Activated naive CD4-positive, alpha-beta T cell treated with anti-CD3 and anti-CD28 coated beads, Interleukin-2, amount 10 ng/mL, durations not matched to agents 7 days and 5 days (primary cell): ENCODE results near the gene SF3B4.

Source experiments
- CTCF ChIA-PET: fragments of 350-600 bp; sonication (Branson Sonifier 250); formaldehyde crosslinking; loops from one replicate; lab custom pipeline; 2021; ENCODE audit warnings: antibody characterized with exemption; lab: Charles Lee
- DNase-seq: peaks from one replicate; pipeline ENCODE4 v3.0.0-alpha.2; 2020
- H3K27ac Mint-ChIP-seq: one replicate; pipeline ENCODE4 v1.8.0; 2021; ENCODE audit warnings: mild to moderate bottlenecking, moderate library complexity, mixed read lengths
- H3K27me3 Mint-ChIP-seq: one replicate; pipeline ENCODE4 v1.8.0; 2021; ENCODE audit warnings: mild to moderate bottlenecking, mixed read lengths
- H3K36me3 Mint-ChIP-seq: one replicate; pipeline ENCODE4 v1.8.0; 2021; ENCODE audit warnings: mixed read lengths
- H3K4me1 Mint-ChIP-seq: one replicate; pipeline ENCODE4 v1.8.0; 2021; ENCODE audit warnings: mixed read lengths
- H3K4me3 Mint-ChIP-seq: one replicate; pipeline ENCODE4 v1.8.0; 2021; ENCODE audit warnings: mild to moderate bottlenecking, moderate library complexity, mixed read lengths
- H3K9me3 Mint-ChIP-seq: one replicate; pipeline ENCODE4 v1.8.0; 2021; ENCODE audit warnings: mixed read lengths

The SF3B4 gene

DNA sequence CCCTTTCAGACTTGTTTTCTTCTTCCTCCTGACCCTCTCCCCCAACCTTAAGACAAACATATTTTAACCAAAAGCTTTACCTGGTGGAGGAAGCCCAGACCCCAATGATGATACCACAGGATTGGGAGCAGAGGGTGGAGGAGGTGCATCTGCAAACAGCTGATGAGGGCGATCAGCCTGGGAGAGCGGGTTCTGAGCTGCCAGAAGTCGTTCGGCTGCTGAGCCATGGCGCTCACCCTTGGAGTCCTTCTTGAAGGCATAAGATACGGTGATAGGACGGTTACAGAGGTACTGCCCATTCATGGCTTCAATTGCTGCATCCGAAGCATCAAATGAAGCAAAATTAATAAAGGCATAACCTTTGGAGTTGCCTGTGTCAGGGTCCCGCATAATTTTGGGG is 1.3 kb downstream of the SF3B4 start:
- H3K4me3 Mint-ChIP-seq: peak overlapping the region; percentile 99
- CTCF ChIA-PET: no interaction called here
- H3K36me3 Mint-ChIP-seq: peaks cover 56% of the 10 kb centered on the region
- H3K9me3 Mint-ChIP-seq: no peaks in the 10 kb centered on the region
- no peaks in the 10 kb centered on the region for H3K27me3 Mint-ChIP-seq
- no peak for DNase-seq
- peaks cover 64% of the 10 kb centered on the region for H3K4me1 Mint-ChIP-seq
- H3K27ac Mint-ChIP-seq: peak overlapping the region; percentile 72

DNA sequence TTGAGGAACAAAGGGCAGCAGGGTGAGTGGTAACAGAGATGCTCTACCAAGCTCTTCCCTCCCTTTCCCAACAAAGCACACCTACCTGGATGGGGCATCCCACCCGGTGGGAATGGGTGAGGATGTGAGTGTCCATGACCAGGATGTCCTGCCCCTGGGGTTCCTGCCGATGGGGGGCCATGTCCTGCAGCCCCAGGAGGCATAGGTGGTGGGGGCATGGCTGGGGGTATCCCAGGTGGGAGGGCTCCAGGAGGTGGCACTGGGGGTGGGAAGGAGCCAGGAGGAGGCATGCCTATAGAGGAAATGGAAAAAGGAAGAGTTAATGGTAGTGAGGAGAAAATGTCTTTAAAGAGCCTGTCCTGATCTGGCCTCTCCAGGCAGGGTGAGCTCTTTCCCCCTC is 1.9 kb downstream of the SF3B4 start:
- no peaks in the 10 kb centered on the region for H3K27me3 Mint-ChIP-seq
- peak overlapping the region; percentile 99 for H3K4me3 Mint-ChIP-seq
- peaks cover 54% of the 10 kb centered on the region for H3K36me3 Mint-ChIP-seq
- H3K4me1 Mint-ChIP-seq: peaks cover 59% of the 10 kb centered on the region
- no peak for DNase-seq
- peak overlapping the region; percentile 72 for H3K27ac Mint-ChIP-seq
- H3K9me3 Mint-ChIP-seq: no peaks in the 10 kb centered on the region
- CTCF ChIA-PET: no interaction called here

DNA sequence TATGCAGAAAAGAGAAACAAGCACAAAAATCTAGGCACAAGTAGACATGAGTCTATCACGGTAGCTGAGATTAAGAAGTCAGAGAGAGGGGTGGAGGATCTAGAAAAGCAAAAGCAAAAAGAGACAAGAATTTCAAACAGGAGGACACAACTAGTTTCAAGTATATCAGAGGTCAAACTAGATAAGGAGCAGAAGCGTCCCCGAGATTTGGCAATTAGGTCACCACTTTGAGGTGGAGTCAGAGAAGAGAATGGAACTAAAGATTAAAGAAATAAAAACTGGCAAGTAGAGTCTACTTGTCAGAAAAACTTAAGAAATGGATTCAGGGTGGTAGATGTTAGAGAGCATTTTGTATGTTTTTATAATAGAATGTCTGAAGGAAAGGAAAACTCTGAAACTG is 2.3 kb downstream of the SF3B4 start:
- Mint-ChIP-seq H3K9me3 (no peaks in the 10 kb centered on the region), H3K4me1 (peaks cover 55% of the 10 kb centered on the region), H3K4me3 (peak overlapping the region; percentile 99), H3K27me3 (no peaks in the 10 kb centered on the region), H3K27ac (peak overlapping the region; percentile 64), H3K36me3 (peaks cover 51% of the 10 kb centered on the region)
- CTCF ChIA-PET: interaction anchor here (1.1 kb wide), 1 partner anchor 20 kb away, joined by 3 read pairs; no protein-coding TSS in a partner anchor
- no peak for DNase-seq

DNA sequence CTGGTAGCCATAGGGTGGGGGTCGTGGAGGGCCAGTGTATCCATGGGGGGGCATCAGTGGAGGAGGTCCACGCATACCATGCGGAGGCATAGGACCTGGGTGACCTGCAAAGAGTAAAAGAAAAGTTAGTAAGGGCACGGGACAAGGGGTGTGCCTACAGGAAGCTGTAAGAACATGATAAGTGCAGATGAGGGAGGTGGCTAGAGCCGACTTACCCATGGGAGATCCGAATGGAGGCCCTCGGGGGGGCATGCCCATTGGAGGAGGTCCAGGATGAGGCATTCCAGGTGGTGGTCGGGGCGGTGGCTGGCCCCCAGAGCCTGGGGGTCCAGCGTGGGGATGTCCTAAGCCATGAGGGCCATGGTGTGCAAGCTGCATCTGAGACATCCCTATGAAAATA is 4.0 kb downstream of the SF3B4 start:
- Mint-ChIP-seq H3K36me3 (peaks cover 51% of the 10 kb centered on the region), H3K4me1 (peaks cover 41% of the 10 kb centered on the region), H3K9me3 (no peaks in the 10 kb centered on the region), H3K27ac (no peak overlapping the region), H3K27me3 (peaks cover under 1% of the 10 kb centered on the region), H3K4me3 (no peak overlapping the region)
- no peak for DNase-seq
- CTCF ChIA-PET: no interaction called here

DNA sequence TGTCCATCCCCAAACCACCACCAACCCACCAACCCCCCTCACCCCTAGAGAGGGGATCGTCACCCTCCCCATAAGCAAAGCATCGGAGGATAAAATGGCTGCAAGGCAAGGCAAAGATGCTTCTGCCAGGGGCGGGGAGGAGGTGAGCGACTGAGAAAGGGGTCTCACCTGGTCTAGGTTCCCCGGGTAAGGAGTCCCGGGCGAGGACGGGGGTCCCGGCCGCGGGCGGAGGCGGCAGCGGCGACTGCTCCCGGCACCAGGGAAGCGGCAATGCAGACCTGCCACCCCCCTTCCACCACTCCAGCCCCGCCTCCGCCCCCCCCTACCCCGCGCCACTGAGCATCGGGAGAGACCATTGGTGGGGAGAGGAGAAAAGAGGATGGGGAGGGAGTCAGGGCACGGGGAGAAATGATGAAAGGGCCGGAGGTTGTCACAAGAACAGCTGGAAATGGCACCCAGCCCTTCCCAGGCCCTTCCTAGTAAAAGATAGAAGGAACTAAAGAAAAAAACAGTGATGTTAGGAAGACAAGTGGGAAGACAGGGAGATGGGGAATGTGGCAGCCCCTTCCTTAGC is 9.9 kb downstream of the SF3B4 start, which contains the start of gene SV2A:
Gene SV2A (minus strand): TSS at position 274 of the 574 bp plus-strand sequence. CDS start 4,004 bp downstream, outside the sequence.
- peak; percentile 71 for DNase-seq
- Mint-ChIP-seq H3K27ac (peak within 1 kb of the TSS; percentile 80), H3K36me3 (peaks cover 22% of the 10 kb centered on the region), H3K27me3 (peaks cover 12% of the 10 kb centered on the region), H3K4me1 (peaks cover 53% of the 10 kb centered on the region), H3K9me3 (no peaks in the 10 kb centered on the region), H3K4me3 (peak within 1 kb of the TSS; percentile 91)
- CTCF ChIA-PET: no interaction called here

DNA sequence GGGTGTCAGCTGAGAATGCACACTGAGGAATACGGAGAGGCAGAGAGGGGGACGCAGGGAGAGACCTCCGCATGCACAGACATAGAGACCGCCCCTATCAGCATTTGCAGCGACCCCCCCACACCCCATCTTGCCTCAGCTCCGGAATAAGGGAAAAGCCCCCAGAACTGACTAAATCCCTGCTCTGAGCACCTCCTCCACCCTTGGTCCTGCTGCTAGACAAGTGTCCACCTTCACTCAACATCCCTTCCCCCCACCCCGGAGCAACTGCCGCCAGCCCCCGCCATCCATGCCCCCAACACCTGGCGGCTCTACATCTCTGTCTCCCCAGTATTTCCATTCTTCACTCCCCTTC is 10.7 kb downstream of the SF3B4 start:
- Mint-ChIP-seq H3K27me3 (peaks cover 12% of the 10 kb centered on the region), H3K4me1 (peaks cover 56% of the 10 kb centered on the region), H3K4me3 (peak overlapping the region; percentile 91), H3K27ac (no peak overlapping the region), H3K9me3 (no peaks in the 10 kb centered on the region), H3K36me3 (peaks cover 16% of the 10 kb centered on the region)
- DNase-seq: no peak
- CTCF ChIA-PET: interaction anchor here (0.9 kb wide), 1 partner anchor 28 kb away, joined by 3 read pairs; no protein-coding TSS in a partner anchor

DNA sequence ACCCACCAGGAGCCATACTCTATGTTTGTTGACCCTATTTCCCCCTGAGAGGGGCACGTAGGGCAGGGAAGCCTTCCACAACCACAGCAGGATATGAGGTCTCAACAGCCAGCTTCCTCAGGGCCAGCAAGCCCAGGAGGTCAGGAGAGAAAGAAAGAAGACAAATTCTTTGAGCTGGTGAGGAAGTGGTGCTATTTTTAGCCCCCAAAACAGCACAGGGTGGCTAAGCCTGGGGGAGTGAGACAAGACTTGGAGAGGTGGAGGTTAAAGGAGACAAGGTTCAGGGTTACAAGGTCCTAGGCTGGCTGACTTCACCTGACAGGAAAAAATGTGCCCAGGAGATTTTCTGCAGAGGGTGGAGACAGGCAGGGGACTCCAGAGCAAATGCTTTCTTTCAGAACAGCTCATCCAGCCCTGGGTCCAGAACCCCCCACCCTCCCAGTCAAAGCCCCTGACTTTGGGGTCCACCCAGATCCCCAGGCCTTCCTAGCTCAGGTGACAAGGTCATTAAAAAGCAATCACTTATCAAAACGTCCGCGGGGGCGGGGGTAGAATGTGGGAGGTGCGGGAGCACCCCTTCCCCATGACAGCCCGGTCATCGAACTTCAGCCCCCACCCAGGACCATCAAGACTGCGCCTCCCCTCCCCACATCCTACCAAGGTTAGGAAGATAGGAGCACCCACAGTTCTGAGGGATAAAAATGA is 11.3 kb downstream of the SF3B4 start:
- Mint-ChIP-seq H3K4me1 (peaks cover 56% of the 10 kb centered on the region), H3K27me3 (peaks cover 12% of the 10 kb centered on the region), H3K9me3 (no peaks in the 10 kb centered on the region), H3K27ac (peak overlapping the region; percentile 75), H3K4me3 (peak overlapping the region; percentile 91), H3K36me3 (peaks cover 17% of the 10 kb centered on the region)
- DNase-seq: no peak
- CTCF ChIA-PET: interaction anchor here (0.9 kb wide), 1 partner anchor 28 kb away, joined by 3 read pairs; no protein-coding TSS in a partner anchor

DNA sequence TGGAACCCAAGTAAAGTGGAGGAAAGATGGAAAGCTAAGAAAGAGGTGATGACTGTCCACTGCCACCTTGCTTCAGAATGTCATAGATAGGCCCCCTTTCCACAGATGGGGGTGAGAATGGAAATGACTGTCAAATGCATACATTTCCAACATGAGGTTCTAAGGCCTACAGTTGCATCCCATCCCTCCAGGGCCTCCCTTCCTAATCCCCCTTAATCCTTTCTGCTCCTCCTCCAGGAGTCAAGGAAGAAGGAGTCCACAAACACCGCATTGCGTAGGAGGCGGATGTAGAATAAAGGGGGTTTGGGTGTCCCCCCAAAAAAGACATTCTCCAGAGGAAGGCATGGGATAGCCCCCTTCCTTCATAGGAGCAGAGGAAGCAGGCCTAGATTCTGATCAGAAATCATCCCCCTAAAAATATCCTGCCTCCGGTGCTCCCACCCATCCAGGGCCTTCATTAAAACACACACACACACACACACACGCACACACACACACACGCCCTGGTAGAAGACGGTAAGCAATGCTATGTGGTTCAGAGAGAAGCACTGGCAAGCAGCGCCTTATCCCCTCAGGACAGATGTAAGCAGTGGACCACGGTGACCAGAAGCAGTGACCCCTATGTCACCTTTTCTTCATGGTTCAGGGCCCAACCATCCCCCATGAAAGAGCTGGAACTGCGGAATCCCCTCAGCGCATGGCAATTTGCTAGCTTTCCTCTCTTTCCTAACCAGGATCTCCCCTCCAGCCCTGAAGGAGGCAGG is 12.0 kb downstream of the SF3B4 start:
- Mint-ChIP-seq H3K27me3 (peaks cover 12% of the 10 kb centered on the region), H3K4me3 (peak overlapping the region; percentile 91), H3K36me3 (peaks cover 21% of the 10 kb centered on the region), H3K27ac (peak overlapping the region; percentile 6), H3K9me3 (no peaks in the 10 kb centered on the region), H3K4me1 (peaks cover 56% of the 10 kb centered on the region)
- CTCF ChIA-PET: interaction anchor here (1.0 kb wide), 1 partner anchor 135 kb away, joined by 4 read pairs; no protein-coding TSS in a partner anchor
- DNase-seq: no peak

DNA sequence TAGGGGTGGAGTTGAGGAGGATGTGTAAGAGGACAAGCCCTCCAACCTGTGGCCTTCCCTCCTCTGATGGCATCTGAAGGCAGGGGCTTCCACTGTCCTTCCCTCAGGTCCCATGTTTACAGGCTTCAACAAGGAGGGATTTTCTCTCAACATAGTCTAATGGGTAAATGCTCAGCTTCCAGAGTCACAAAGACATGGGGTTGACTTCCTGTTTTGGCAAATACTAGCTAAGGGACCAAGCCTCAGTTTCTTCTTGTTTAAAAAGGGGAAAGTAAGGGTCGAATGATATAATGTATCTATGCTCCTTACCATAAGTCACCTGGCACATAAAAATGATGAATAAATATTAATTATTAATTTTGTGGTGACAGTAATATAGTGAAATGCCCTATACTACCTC is 13.1 kb downstream of the SF3B4 start:
- Mint-ChIP-seq H3K4me3 (no peak overlapping the region), H3K36me3 (peaks cover 21% of the 10 kb centered on the region), H3K9me3 (no peaks in the 10 kb centered on the region), H3K27me3 (peaks cover 12% of the 10 kb centered on the region), H3K4me1 (peaks cover 56% of the 10 kb centered on the region), H3K27ac (no peak overlapping the region)
- no peak for DNase-seq
- CTCF ChIA-PET: interaction anchor here (1.0 kb wide), 1 partner anchor 136 kb away, joined by 4 read pairs; no protein-coding TSS in a partner anchor

DNA sequence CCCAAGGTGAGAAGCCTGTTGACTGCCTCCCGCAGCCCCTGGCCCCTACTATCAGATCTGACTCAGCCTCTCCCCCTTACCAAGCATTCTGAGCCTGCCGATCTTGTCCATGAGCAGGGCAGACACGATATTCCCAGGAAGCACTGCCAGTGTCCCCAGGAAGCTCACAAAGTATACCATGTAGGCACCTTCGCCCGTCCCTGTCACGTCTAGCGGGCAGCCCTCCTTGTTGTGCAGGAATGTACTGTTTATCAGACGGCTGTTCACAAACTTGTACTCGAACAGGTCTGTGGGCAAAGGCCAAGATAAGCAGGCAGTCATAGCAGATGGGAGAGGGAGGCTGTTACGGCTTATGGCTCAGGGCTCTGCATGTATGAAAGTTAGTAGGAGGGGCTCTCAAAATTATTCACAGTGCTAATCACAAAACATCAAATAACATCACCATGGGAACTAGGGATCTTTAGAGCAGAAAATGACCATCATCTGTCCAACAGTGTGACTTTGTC is 21.0 kb downstream of the SF3B4 start:
- peaks cover 4% of the 10 kb centered on the region for H3K4me1 Mint-ChIP-seq
- H3K27me3 Mint-ChIP-seq: no peaks in the 10 kb centered on the region
- H3K27ac Mint-ChIP-seq: peak overlapping the region; percentile 26
- H3K4me3 Mint-ChIP-seq: no peak overlapping the region
- H3K9me3 Mint-ChIP-seq: no peaks in the 10 kb centered on the region
- no peak for DNase-seq
- peaks cover 33% of the 10 kb centered on the region for H3K36me3 Mint-ChIP-seq
- CTCF ChIA-PET: no interaction called here

DNA sequence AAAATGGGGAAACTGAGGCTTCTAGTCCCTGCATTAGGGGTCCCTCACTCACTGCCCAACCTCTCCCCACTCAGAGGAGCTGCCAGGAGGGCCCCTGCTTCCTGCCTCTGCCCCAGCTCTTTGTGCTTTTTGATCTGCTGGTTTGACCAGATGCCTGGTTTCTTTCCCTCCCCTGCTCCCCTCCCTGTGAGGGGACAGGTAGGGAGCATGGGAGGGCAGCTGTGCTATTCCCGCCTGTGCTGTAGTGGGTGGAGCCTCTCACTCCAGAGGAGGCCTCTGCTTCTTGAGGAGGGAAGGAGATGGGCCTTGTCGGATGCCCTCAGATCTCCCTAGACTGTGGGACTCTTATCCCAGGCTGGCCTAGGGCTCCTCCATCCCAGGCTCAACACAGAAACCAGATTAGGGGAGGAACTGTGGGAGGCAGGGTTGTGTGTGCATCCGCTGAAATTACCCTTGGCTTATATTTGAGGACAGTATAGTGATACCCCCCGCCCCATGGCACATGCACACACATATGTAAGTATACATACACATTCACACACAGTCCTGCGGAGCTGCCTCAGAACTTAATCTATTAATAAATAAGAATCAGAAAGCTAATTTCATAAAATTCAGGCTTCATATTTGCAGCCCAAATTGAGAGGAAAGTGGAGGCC is 23.6 kb downstream of the SF3B4 start:
- Mint-ChIP-seq H3K27ac (no peak overlapping the region), H3K4me3 (no peak overlapping the region), H3K9me3 (peaks cover 2% of the 10 kb centered on the region), H3K36me3 (peaks cover 30% of the 10 kb centered on the region), H3K27me3 (no peaks in the 10 kb centered on the region), H3K4me1 (peaks cover 24% of the 10 kb centered on the region)
- DNase-seq: no peak
- CTCF ChIA-PET: no interaction called here

DNA sequence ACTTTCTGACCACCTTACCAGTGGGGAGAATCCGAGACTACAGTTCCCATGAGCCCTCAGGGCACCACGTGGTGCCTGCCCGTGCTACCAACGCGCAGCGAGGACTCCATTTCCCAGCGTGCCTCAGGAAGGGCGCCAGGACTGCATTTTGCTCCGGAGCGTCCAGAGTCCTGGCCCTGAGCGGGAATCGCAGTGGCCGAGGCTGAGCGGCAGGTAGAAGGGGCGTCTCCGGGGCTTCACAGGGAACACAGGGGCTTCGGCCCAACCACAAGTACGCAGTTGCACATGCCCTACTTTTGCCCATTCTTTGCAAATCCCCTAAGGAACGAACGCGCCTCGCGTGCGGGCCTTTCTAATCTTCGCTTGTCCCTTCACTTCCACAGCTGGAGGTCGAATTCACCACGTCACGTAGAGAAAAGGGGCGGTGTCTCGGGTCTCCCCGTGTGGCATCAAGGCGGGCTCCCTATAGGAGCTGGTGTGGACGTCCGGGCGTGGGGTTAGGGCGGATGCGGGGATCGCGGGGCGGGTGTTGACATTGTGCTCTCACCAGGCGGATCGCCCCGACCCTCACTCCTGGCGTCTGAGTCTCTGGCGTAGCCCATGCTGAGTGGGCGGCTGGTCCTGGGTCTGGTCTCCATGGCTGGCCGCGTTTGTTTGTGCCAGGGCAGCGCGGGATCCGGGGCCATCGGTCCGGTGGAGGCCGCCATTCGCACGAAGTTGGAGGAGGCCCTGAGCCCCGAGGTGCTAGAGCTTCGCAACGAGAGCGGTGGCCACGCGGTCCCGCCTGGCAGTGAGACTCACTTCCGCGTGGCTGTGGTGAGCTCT is 27.9 kb downstream of the SF3B4 start, which contains the start of gene BOLA1:
Gene BOLA1 (plus strand): TSS at position 109 of the 825 bp plus-strand sequence. CDS start 492 bp downstream, at position 601.
- peaks cover 31% of the 10 kb centered on the region for H3K4me1 Mint-ChIP-seq
- peaks cover 2% of the 10 kb centered on the region for H3K9me3 Mint-ChIP-seq
- CTCF ChIA-PET: interaction anchor here (0.5 kb wide), 1 partner anchor 253 kb away, joined by 3 read pairs; no protein-coding TSS in a partner anchor

DNA sequence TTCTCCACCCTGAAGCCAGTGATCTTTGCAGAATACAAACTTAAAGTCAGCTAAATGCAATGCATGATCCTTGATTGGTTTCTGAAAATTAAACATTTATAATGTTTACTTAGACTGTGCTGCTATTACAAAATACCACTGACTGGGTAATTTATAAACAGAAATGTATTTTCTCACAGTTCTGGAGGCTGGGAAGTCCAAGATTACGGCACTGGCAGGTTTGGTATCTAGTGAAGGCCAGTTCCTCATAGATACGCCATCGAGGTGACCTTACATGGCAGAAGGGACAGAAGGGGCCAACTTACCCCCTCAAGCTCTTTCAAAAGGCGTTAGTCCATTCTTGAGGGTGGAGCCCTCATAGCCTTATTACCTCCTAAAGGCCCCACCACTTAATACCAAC is 31.0 kb downstream of the SF3B4 start:
- Mint-ChIP-seq H3K4me3 (no peak overlapping the region), H3K27ac (no peak overlapping the region), H3K4me1 (peaks cover 26% of the 10 kb centered on the region), H3K27me3 (no peaks in the 10 kb centered on the region), H3K9me3 (peaks cover 2% of the 10 kb centered on the region), H3K36me3 (peaks cover 4% of the 10 kb centered on the region)
- no peak for DNase-seq
- CTCF ChIA-PET: no interaction called here

More for the DNA sequence above, 27.9 kb downstream of the SF3B4 start, which contains the start of gene BOLA1:
- Mint-ChIP-seq H3K27me3 (no peaks in the 10 kb centered on the region), H3K36me3 (peaks cover 18% of the 10 kb centered on the region), H3K4me3 (peak within 1 kb of the TSS; percentile 83), H3K27ac (peak within 1 kb of the TSS; percentile 94)
- peak; percentile 90 for DNase-seq
